Measurements from ENCODE around the gene CEP44. TPM values are rescaled to one million over a fixed set of nuclear protein-coding genes. Genes with fewer than 3 reads are reported as not detected.

The CEP44 gene
- 18.5 and 20.0 TPM in 2 replicates for total RNA-seq (2022)
- Bru-seq, nascent RNA = percentile 73 among the genes with signal in this experiment
- BruChase-seq, experiment 1, labeled RNA remaining after a 2-hour chase = percentile 78 among the genes with signal in this experiment
- BruChase-seq, experiment 2, labeled RNA remaining after a 6-hour chase = percentile 68 among the genes with signal in this experiment
- long read RNA-seq, full-length matches to known transcripts = 5 of 25 reads
- long read RNA-seq, partial matches to known transcripts = 6 of 25 reads
- long read RNA-seq, other reads (novel, unspliced or antisense) = 14 of 25 reads

GRCh38 chr4:174283507-174284471 lies at the start of gene CEP44, which contains the start of gene FBXO8:
TSS of gene CEP44 (plus strand) at chr4:174283911. CDS start at chr4:174299122, 15,211 bp downstream.
TSS of gene FBXO8 (minus strand) at chr4:174283667. CDS start at chr4:174263092, 20,575 bp downstream.
- Mint-ChIP-seq H3K9me3 (ENCODE audit: unreplicated experiment) (no peaks in the 10 kb centered on the region), H3K36me3 (ENCODE audit: insufficient read depth, unreplicated experiment) (peaks cover 14% of the 10 kb centered on the region), H3K27ac (ENCODE audit: unreplicated experiment) (peak within 1 kb of the TSS; percentile 99), H3K4me3 (ENCODE audit: unreplicated experiment) (peak within 1 kb of the TSS; percentile 81), H3K27me3 (ENCODE audit: insufficient read depth, unreplicated experiment) (no peaks in the 10 kb centered on the region), H3K4me1 (ENCODE audit: low read depth, unreplicated experiment) (peaks cover 11% of the 10 kb centered on the region)
- intact Hi-C loops (cut with micrococcal nuclease; ENCODE audit: unreplicated experiment) = loop anchor here (1.0 kb wide), 2 partner anchors 23 to 100 kb away; no protein-coding TSS in a partner anchor
- ChIA-PET CTCF (no interaction called here), POLR2A (interaction anchor here (0.6 kb wide), 2 partner anchors 256 to 780 kb away, joined by 3 to 4 read pairs; no protein-coding TSS in a partner anchor)
- Histone ChIP-seq H3K4me1 (peaks cover 7% of the 10 kb centered on the region; the same call in 1 of the 2 replicates), H3K9me3 (no peaks in the 10 kb centered on the region), H3K36me3 (ENCODE audit: control insufficient read depth, insufficient read depth, low read length) (no peaks in the 10 kb centered on the region), H3K4me3 (ENCODE audit: low read depth, low read length) (peak within 1 kb of the TSS; percentile 61), H3K27me3 (replicated peaks; ENCODE audit: control insufficient read depth, insufficient read depth, low read length) (no peaks in the 10 kb centered on the region)
- no peak for TF ChIP-seq CTCF (IDR thresholded peaks at IDR 0.05; ENCODE audit: insufficient read depth in 1 of 2, low read depth in 1 of 2, low read length in 1 of 2, severe bottlenecking in 1 of 2, unreplicated experiment in 1 of 2)
- BruUV-seq (replicated peaks) = TSS peak; percentile 37
- peak; percentile 67 to 70 for DNase-seq

- Mint-ChIP-seq H3K36me3 (ENCODE audit: insufficient read depth, unreplicated experiment) (no peaks in the 10 kb centered on the region), H3K4me3 (ENCODE audit: unreplicated experiment) (no peak overlapping the region), H3K9me3 (ENCODE audit: unreplicated experiment) (no peaks in the 10 kb centered on the region), H3K27me3 (ENCODE audit: insufficient read depth, unreplicated experiment) (no peaks in the 10 kb centered on the region), H3K4me1 (ENCODE audit: low read depth, unreplicated experiment) (no peaks in the 10 kb centered on the region), H3K27ac (ENCODE audit: unreplicated experiment) (no peak overlapping the region)
- intact Hi-C loops (cut with micrococcal nuclease; ENCODE audit: unreplicated experiment) = no loop called here
- no peaks in the 10 kb centered on the region for H3K36me3 ChIP-seq (ENCODE audit: control insufficient read depth, insufficient read depth, low read length)
- no peak for DNase-seq
- H3K4me1 ChIP-seq = no peaks in the 10 kb centered on the region
- no peak overlapping the region for H3K4me3 ChIP-seq (ENCODE audit: low read depth, low read length)
- no peaks in the 10 kb centered on the region for H3K27me3 ChIP-seq (replicated peaks; ENCODE audit: control insufficient read depth, insufficient read depth, low read length)
- POLR2A ChIA-PET = no interaction called here
- no peak for TF ChIP-seq CTCF (IDR thresholded peaks at IDR 0.05; ENCODE audit: insufficient read depth in 1 of 2, low read depth in 1 of 2, low read length in 1 of 2, severe bottlenecking in 1 of 2, unreplicated experiment in 1 of 2)
- H3K9me3 ChIP-seq = no peaks in the 10 kb centered on the region
- no TSS peak for BruUV-seq (replicated peaks)
- CTCF ChIA-PET = no interaction called here
These were observed 47.4 kb upstream of the CEP44 start for GRCh38 chr4:174236359-174236758.

- intact Hi-C loops (cut with micrococcal nuclease; ENCODE audit: unreplicated experiment) = no loop called here
- DNase-seq = no peak
- H3K4me1 Mint-ChIP-seq (ENCODE audit: low read depth, unreplicated experiment) = no peaks in the 10 kb centered on the region
- Histone ChIP-seq H3K4me1 (no peaks in the 10 kb centered on the region), H3K36me3 (ENCODE audit: control insufficient read depth, insufficient read depth, low read length) (no peaks in the 10 kb centered on the region), H3K9me3 (no peaks in the 10 kb centered on the region), H3K4me3 (ENCODE audit: low read depth, low read length) (no peak overlapping the region), H3K27me3 (replicated peaks; ENCODE audit: control insufficient read depth, insufficient read depth, low read length) (no peaks in the 10 kb centered on the region)
- ChIA-PET POLR2A (no interaction called here), CTCF (no interaction called here)
- H3K4me3 Mint-ChIP-seq (ENCODE audit: unreplicated experiment) = no peak overlapping the region
- no peak for TF ChIP-seq CTCF (IDR thresholded peaks at IDR 0.05; ENCODE audit: insufficient read depth in 1 of 2, low read depth in 1 of 2, low read length in 1 of 2, severe bottlenecking in 1 of 2, unreplicated experiment in 1 of 2)
- no peaks in the 10 kb centered on the region for H3K9me3 Mint-ChIP-seq (ENCODE audit: unreplicated experiment)
- BruUV-seq (replicated peaks) = no TSS peak
- H3K27me3 Mint-ChIP-seq (ENCODE audit: insufficient read depth, unreplicated experiment) = no peaks in the 10 kb centered on the region
- no peaks in the 10 kb centered on the region for H3K36me3 Mint-ChIP-seq (ENCODE audit: insufficient read depth, unreplicated experiment)
- no peak overlapping the region for H3K27ac Mint-ChIP-seq (ENCODE audit: unreplicated experiment)
These were observed 42.5 kb upstream of the CEP44 start for GRCh38 chr4:174241162-174241561.

Measured in Caco-2 (cell line).